GM21786 (cell line): ENCODE results near the gene PHF20.
"Not testable (repeated sequence)": the region's sequence is repeated elsewhere in the genome, so short reads cannot be mapped to it uniquely, and the experiment has no call there.

Experiments
- ATAC-seq: cut with Tn5 transposase; IDR thresholded peaks from one replicate; pipeline ENCODE4 v1.9.1; 2021; ENCODE audit not compliant: unreplicated experiment

PHF20 gene

GRCh38 chr20:35838205-35838604, 66.4 kb downstream of the PHF20 start:
- ATAC-seq = no peak

- no peak for ATAC-seq
Observed at GRCh38 chr20:35839904-35840303, 68.1 kb downstream of the PHF20 start.

- no peak for ATAC-seq
Observed at GRCh38 chr20:35840421-35840820, 68.6 kb downstream of the PHF20 start.

GRCh38 chr20:35842361-35842760, 70.5 kb downstream of the PHF20 start:
- ATAC-seq = no peak

- not testable (repeated sequence) for ATAC-seq
Observed at GRCh38 chr20:35843894-35844293, 72.1 kb downstream of the PHF20 start.

GRCh38 chr20:35845561-35845960, 73.7 kb downstream of the PHF20 start:
- ATAC-seq = no peak

GRCh38 chr20:35849706-35850105, 77.9 kb downstream of the PHF20 start:
- no peak for ATAC-seq

- ATAC-seq = not testable (repeated sequence)
Observed at GRCh38 chr20:35851659-35852058, 79.8 kb downstream of the PHF20 start.

GRCh38 chr20:35854713-35855348, 83.0 kb downstream of the PHF20 start:
- no peak for ATAC-seq

GRCh38 chr20:35855641-35856040, 83.8 kb downstream of the PHF20 start:
- ATAC-seq = not testable (repeated sequence)

- no peak for ATAC-seq
Observed at GRCh38 chr20:35856866-35857265, 85.1 kb downstream of the PHF20 start.

GRCh38 chr20:35866418-35867202, 94.8 kb downstream of the PHF20 start:
- no peak for ATAC-seq

- ATAC-seq = no peak
Observed at GRCh38 chr20:35870541-35871258, 98.9 kb downstream of the PHF20 start.

GRCh38 chr20:35871259-35871771, 99.5 kb downstream of the PHF20 start:
- ATAC-seq = no peak

GRCh38 chr20:35876033-35876320, 104.2 kb downstream of the PHF20 start:
- ATAC-seq = no peak

- no peak for ATAC-seq
Observed at GRCh38 chr20:35877611-35878010, 105.8 kb downstream of the PHF20 start.

- no peak for ATAC-seq
Observed at GRCh38 chr20:35878113-35878625, 106.4 kb downstream of the PHF20 start.

GRCh38 chr20:35881676-35882075, 109.9 kb downstream of the PHF20 start:
- ATAC-seq = no peak

- ATAC-seq = not testable (repeated sequence)
Observed at GRCh38 chr20:35882427-35883161, 110.8 kb downstream of the PHF20 start.

- ATAC-seq = no peak
Observed at GRCh38 chr20:35883336-35883777, 111.5 kb downstream of the PHF20 start.
